ENCODE measurements around the gene UCHL5.
"Not testable (repeated sequence)": the region's sequence is repeated elsewhere in the genome, so short reads cannot be mapped to it uniquely, and the experiment has no call there.

Gene UCHL5

GRCh38 chr1:193009501-193009900 lies 49.7 kb downstream of the UCHL5 start:
- no peak for DNase-seq

GRCh38 chr1:193005785-193006184 lies 53.4 kb downstream of the UCHL5 start:
- no peak for DNase-seq

DNA sequence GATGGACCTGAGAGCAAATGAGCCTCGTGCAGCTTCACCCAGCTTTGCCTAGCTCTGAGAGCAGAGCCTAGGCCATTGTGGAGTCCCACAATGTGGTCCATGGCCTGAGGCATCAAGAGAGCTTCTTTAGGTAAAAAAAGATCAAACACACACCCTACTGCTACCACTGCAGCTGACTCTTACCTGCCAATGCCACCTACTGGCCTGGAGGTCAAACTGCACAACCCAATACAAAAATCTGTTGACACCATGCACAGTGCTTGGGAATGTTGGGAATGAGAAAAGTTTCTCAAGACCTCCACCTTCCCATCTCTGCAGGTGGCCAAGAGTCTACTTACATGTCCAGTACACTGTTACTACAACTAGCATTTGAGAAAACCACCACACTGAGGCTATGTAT lies 60.6 kb downstream of the UCHL5 start:
- DNase-seq = no peak

DNA sequence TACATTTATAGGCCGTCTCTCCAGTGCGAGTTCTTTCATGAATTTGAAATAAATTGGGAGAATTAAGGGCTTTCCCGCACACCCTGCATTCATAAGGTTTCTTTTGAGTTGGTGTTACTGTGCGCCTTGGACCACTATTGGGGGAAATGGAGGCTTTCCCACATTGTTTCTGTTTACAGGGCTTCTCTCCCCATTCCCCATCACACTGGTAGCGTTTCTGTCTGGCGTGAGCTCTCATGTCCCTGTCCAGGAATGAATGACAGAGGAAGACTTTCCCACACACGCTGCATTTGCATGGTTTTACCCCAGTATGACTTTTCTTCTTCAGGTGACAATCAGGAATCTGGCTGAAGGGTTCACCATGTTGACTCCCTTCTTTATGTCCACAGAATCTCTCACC lies 65.0 kb downstream of the UCHL5 start:
- DNase-seq = no peak

DNA sequence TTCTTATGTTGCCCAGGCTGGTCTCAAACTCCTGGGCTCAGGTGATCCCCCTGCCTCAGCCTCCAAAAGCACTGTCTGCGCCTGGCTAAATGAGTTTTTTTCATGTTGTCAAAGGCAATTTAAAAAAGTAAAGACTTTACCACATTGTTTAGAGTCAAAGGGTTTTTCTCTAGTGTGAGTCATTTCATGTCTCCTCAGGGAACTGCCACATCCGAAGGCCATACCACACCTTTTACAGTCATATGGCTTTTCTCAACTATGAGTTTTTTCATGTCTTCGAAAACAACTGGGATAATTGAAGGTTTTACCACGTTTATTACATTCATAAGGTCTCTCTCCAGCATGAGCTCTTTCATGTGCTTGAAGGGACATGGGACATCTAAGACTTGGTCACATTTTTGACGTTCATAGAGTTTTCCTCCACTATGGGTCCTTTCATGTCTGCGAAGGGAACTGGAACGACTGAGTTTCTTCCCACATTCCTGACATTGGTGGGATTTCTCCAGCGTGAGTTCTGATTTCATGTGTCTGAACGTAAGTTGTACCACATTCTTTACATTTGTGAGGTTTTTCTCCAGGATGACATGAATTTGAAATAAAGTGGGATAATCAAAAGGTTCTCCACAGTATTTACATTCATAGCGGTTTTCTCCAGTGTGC lies 65.6 kb downstream of the UCHL5 start:
- no peak for DNase-seq

DNA sequence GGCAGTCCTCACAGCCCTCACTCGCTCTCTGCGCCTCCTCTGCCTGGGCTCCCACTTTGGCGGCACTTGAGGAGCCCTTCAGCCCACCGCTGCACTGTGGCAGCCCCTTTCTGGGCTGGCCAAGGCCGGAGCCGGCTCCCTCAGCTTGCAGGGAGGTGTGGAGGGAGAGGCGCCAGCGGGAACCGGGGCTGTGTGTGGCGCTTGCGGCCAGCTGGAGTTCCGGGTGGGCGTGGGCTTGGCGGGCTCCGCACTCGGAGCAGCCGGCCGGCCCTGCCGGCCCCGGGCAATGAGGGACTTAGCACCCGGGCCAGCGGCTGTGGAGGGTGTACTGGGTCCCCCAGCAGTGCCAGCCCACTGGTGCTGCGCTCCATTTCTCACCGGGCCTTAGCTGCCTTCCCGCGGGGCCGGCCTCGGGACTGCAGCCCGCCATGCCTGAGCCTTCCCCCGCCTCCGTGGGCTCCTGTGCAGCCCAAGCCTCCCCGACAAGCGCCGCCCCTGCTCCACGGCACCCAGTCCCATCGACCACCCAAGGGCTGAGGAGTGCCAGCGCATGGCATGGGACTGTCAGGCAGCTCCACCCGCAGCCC lies 72.3 kb downstream of the UCHL5 start:
- DNase-seq = not testable (repeated sequence)

DNA sequence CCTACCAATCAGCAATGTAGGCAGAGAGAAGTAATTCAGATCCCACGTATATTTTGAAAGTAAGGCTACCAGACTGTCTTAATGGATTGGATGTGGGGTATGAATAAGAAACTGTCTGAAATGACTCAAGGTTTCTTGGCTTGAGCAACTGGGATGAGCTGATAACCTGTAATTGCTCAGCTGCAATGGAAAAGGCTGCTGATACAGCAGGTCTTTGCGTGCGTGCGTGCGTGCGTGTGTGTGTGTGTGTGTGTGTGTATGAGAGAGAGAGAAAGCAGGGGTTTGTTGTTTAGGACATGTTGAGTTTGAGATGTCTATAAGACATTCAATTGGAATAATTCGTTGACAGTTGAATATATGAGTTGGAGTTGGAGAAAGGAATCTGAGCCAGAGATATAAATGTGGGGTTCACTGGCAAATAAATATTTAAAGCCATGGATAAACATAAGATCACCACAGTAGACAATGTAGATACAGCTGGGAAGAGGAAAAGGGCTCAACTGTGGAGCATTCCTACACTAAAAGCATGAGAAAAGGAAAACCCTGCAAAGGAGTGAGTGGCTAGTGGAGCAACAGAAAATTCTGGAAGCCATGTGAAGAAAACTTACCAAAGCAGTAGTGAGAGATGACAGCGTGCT lies 72.9 kb downstream of the UCHL5 start:
- no peak for DNase-seq

DNA sequence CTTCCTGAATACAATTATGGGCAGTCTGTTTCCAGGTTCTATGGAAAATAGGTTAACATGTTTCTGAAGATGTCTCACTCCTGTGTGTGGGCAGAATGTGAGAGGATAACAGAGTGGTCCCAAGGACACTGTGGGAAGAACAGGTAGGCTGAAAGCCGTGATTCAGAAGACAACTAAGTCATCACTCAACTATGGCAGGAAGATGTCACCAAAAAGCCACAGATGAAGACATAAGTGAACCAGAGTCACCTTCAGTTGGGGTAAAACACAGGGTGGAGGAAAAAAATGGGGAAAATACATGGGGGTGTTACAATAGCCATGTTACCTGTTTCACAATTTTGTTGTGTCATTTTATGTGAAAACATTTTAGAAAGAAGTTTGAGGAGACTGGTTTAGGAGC lies 75.1 kb downstream of the UCHL5 start:
- no peak for DNase-seq

DNA sequence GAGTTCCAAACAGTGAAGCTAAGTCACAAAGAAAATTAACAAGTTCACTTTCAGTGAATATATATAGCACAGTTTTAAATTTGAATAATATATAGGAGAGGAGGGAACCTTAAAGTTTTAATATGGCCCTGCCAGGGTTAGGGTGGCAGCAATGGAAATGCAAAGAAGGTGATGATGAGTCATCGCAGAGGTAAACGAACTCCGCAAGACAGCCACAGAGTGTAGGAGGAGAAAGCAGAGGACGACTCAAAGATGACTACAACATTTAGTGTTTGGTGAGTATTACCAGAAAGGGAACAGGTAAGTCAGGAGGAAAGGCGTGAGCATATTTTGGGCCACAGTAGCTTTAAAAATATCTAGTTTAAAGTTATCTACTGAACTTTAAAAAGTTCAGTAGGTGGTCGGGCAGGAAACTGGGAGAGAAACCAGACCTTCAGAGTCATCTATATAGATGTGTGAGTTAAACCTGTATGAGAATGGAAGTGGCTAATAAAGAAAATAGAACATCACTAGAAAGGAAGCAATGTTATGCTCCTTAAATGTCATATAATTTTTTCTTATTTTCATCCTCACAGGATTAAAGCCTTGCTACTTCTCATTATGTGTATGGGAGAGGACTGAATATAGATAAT lies 75.7 kb downstream of the UCHL5 start:
- no peak for DNase-seq

GRCh38 chr1:192980856-192981255 lies 78.3 kb downstream of the UCHL5 start:
- DNase-seq = no peak

- DNase-seq = not testable (repeated sequence)
These were observed 78.8 kb downstream of the UCHL5 start for GRCh38 chr1:192980334-192980733.

DNA sequence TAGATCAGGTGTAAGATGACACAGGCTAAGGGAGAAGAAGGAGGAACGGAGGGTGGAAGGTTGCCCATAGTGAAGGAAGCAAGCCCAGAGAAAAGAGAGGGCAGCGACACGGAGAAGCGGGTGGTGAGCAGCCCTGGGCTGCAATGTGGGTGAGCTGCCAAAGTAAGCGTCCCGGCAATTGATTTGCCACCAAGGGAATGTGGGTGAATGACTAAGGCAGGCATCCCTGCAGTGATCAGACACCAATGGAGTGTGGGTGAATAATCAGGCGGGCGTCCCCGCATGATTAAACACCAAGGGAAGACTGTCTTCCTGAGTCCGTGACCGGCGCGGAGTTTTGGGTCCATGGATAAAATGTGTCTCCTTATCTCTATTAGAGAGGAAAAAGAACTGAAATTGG lies 79.6 kb downstream of the UCHL5 start:
- no peak for DNase-seq

GRCh38 chr1:192978195-192978710 lies 80.9 kb downstream of the UCHL5 start:
- DNase-seq = no peak

DNA sequence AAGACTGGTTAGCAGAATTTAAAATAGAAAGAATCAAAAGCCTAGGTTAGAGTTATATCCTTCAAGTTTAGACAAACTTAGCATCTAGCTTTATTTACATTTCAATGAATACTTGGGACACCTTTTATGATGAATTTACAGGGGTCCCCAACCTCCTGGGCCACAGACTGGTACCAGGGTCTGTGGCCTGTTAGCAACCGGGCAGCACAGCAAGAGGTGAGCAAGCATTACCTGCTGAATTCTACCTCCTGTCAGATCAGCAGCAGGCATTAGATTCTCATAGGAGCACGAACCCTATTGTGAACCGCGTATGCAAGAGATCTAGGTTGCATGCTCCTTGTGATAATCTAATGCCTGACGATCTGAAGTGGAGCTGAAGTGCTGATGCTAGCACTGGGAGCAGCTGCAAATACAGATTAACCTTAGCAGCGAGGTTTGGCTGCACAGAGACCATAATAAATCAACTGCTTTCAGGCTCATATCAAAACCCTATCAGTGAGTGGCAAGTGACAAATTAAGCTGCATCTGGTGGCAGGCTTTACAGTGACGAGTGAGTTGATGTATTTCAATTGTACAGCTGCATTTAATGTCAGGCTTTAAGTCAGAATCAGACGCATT lies 82.0 kb downstream of the UCHL5 start:
- no peak for DNase-seq

- no peak for DNase-seq
These were observed 82.6 kb downstream of the UCHL5 start for GRCh38 chr1:192976576-192976975.

- DNase-seq = no peak
These were observed 84.5 kb downstream of the UCHL5 start for GRCh38 chr1:192974701-192975100.

DNA sequence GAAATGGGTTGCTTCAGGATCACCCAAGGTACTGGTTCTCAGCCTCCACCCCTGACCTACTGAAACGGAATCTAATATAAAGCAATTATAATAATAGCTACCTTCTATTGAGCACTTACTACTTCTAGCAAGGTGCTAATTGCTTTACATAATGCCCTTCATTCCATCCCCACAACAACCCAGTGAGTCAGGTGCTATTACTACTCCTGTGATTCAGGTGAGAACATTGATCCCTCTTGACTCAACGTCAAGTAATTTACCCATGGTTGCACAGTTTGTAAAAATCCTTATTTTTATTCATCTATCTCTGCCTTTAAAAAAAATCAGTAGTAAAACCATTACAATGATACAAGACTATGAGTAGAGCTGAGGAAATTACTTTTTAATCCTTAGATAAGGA lies 85.2 kb downstream of the UCHL5 start:
- DNase-seq = no peak

DNA sequence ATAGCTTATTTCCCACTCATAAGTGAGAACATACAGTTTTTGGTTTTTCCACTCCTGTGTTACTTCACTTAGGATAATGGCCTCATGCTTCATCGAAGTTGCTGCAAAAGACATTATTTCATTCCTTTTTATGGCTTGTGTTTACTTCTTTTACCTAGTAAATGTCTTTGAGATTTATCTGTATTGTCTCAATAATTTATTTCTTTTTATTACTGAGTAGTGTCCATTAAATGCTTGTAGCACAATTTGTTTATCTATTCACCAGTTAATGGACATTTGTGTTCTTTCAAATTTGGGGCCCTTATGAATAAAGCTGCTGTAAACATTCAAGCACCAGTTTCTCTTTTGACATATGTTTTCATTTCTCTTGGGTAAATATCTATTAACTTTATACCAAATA lies 86.0 kb downstream of the UCHL5 start:
- DNase-seq = no peak

DNA sequence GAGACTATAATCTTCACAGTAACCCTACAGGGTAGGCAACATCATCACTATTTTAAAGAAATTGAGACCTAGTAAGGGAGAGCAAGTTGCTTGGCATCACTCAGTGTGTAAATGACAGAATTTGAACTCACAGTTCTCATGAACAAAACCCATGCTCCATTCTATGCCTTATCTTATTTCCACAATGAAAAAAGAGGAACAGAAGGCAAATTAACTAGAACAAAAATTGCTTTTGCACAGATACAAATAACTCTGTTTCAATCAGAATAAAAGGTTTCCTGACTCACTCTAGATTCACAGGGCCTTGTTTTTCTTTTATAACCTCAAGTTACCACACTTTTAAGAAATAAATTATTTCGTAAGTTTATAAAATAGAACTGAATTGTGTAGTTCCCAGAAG lies 90.1 kb downstream of the UCHL5 start:
- DNase-seq = no peak

GRCh38 chr1:192968323-192968722 lies 90.8 kb downstream of the UCHL5 start:
- no peak for DNase-seq

DNA sequence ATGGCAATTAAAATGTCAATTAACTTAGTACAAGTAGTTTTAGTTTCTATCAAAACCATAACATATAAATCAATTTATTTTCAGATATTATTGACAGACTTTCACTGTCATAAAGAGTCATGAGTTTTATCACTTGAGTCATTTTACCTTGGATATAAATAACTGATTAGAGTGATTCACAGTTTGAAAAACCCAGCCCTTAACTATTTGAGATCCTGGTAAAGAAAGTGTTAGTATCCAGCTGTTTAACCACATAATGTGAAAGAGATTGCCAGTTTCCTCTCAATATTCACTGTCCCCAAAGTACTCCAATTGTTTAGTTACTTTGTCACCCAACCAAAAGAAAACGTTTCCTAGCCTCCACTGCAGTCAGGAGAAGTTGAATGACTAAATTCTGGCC lies 91.3 kb downstream of the UCHL5 start:
- DNase-seq = no peak

GRCh38 chr1:192967211-192967877 lies 91.8 kb downstream of the UCHL5 start:
- no peak for DNase-seq

DNA sequence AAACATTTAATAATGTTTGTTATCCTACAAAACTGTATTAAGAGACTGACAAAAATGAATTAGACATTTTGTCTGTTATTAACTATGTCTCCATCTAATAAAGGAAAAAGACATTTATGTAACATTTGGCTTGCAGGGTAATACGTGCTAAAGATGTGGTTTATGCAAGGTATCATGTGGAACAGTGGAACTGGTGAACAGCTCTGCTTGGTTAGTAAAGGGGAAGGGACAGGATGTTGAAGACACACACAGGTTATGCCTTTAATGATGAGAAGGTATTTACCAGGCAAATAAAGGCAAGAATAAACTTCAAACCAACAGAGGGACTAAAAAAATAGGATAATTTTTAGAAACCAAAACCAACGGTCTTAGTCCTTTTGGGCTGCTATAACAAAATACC lies 93.1 kb downstream of the UCHL5 start:
- DNase-seq = no peak

Data from NK-92 treated with Interleukin-12 subunit alpha and Interleukin-12 subunit beta, amount 100 ng/mL, for 24 hours (cell line).